Gastroesophageal sphincter (tissue), 4 donors: ENCODE results near the gene CTNNA3. TPM values are rescaled to one million over a fixed set of nuclear protein-coding genes. Genes with fewer than 3 reads are reported as not detected.

Source experiments
- ATAC-seq: fragments of 150-250 bp; one replicate; pipeline ENCODE4 v1.9.1; 2016; ENCODE audit warnings: mild to moderate bottlenecking, moderate library complexity
- H3K27ac ChIP-seq, 4 donors: fragments of 200-600 bp; sonication (generic) in 3 of 4; 1 replicate in 3 of 4; 2 replicates in 1 of 4; pipeline ENCODE4 v1.5.1; 2016 to 2019
- H3K27me3 ChIP-seq: fragments of 200-600 bp; sonication (generic); one replicate; pipeline ENCODE4 v1.5.1; 2019
- H3K36me3 ChIP-seq, 2 donors: fragments of 200-600 bp; sonication (generic); one replicate each; pipeline ENCODE4 v1.5.1; 2019; ENCODE audit warnings: control low read depth in 1 of 2
- H3K4me1 ChIP-seq, 3 donors: fragments of 200-600 bp; sonication (generic); 1 replicate in 2 of 3; 2 replicates in 1 of 3; pipeline ENCODE4 v1.5.1; 2016 to 2019; ENCODE audit warnings: control low read depth in 2 of 3
- H3K4me3 ChIP-seq, 2 donors: fragments of 200-600 bp; sonication (generic); one replicate each; pipeline ENCODE4 v1.5.1; 2019; ENCODE audit warnings: mild to moderate bottlenecking in 1 of 2, moderate library complexity in 1 of 2
- H3K9me3 ChIP-seq, 3 donors: fragments of 200-600 bp; sonication (generic); one replicate each; pipeline ENCODE4 v1.5.1; 2017 to 2019; ENCODE audit warnings: control low read depth in 2 of 3
- EP300 ChIP-seq: sonication (generic); formaldehyde crosslinking; IDR thresholded peaks from one replicate; pipeline ENCODE4 v1.6.1; 2017; ENCODE audit warnings: antibody characterized with exemption, mild to moderate bottlenecking
- POLR2A ChIP-seq, 2 donors: fragments of 450-650 bp; IDR thresholded peaks; one replicate each; pipeline ENCODE4 v1.6.1; 2017; ENCODE audit warnings: antibody characterized with exemption in 2 of 2, mild to moderate bottlenecking in 2 of 2, moderate library complexity in 1 of 2
- POLR2AphosphoS5 ChIP-seq: sonication (generic); formaldehyde crosslinking; IDR thresholded peaks from one replicate; pipeline ENCODE4 v1.6.1; 2017; ENCODE audit warnings: antibody characterized with exemption
- WGBS, 2 donors: methylation state at CpG; one replicate each; pipeline ENCODE4 v1.1.5; 2018; ENCODE audit warnings: low coverage in 1 of 2; 5-methylcytosine and 5-hydroxymethylcytosine counted together
- total RNA-seq, 4 donors: library from RNA; depleted of rRNA; stranded (reverse); fragments of >200 nt; gene quantifications; one replicate each; pipeline ENCODE4 v1.1.0, GENCODE V29; 2016
- TF ChIP-seq, protein P1 (sequence below), 4 experiments: fragments of 200-600 bp in 2 of 4; fragments of 450-650 bp in 2 of 4; sonication (generic) in 1 of 4; IDR thresholded peaks; one replicate each; pipeline ENCODE4 v1.5.1; 2017 to 2019; ENCODE audit warnings: antibody characterized with exemption in 4 of 4, mild to moderate bottlenecking in 2 of 4, moderate library complexity in 2 of 4

The CTNNA3 gene
- total RNA-seq, 4 donors from 2014 or later, result 5.1 to 22.0 (median 13.8) TPM

GRCh38 chr10:67086327-67087134, 609.5 kb downstream of the CTNNA3 start:
- peaks cover 0 to 23% (median 0%) of the 10 kb centered on the region in 3 donors for H3K4me1 ChIP-seq
- 17 to 18% methylated on average over 2 of the region's 2 CpGs for WGBS, 2 donors
- no peak for ATAC-seq
- H3K9me3 ChIP-seq, result no peaks in the 10 kb centered on the region
- no peaks in the 10 kb centered on the region for H3K27me3 ChIP-seq
- H3K36me3 ChIP-seq, result no peaks in the 10 kb centered on the region
- H3K27ac ChIP-seq, result no peak overlapping the region
- no peak overlapping the region for H3K4me3 ChIP-seq
- TF ChIP-seq, protein P1, sequence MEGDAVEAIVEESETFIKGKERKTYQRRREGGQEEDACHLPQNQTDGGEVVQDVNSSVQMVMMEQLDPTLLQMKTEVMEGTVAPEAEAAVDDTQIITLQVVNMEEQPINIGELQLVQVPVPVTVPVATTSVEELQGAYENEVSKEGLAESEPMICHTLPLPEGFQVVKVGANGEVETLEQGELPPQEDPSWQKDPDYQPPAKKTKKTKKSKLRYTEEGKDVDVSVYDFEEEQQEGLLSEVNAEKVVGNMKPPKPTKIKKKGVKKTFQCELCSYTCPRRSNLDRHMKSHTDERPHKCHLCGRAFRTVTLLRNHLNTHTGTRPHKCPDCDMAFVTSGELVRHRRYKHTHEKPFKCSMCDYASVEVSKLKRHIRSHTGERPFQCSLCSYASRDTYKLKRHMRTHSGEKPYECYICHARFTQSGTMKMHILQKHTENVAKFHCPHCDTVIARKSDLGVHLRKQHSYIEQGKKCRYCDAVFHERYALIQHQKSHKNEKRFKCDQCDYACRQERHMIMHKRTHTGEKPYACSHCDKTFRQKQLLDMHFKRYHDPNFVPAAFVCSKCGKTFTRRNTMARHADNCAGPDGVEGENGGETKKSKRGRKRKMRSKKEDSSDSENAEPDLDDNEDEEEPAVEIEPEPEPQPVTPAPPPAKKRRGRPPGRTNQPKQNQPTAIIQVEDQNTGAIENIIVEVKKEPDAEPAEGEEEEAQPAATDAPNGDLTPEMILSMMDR (IDR thresholded peaks at IDR 0.05), result no peak
- TF ChIP-seq POLR2AphosphoS5 (no peak), EP300 (no peak)

- TF ChIP-seq, protein P1 (IDR thresholded peaks at IDR 0.05), result no peak
- TF ChIP-seq POLR2A (IDR thresholded peaks at IDR 0.05) (no peak), EP300 (no peak), POLR2AphosphoS5 (no peak)
- ATAC-seq, result no peak
- H3K4me3 ChIP-seq, result no peak overlapping the region
- no peak overlapping the region for H3K27ac ChIP-seq
- H3K9me3 ChIP-seq, result no peaks in the 10 kb centered on the region
- H3K36me3 ChIP-seq, result no peaks in the 10 kb centered on the region
- H3K27me3 ChIP-seq, result no peaks in the 10 kb centered on the region
- WGBS, 2 donors, result 48 to 63% methylated on average over 4 of the region's 4 CpGs
- no peaks in the 10 kb centered on the region for H3K4me1 ChIP-seq
These were observed 616.9 kb downstream of the CTNNA3 start for GRCh38 chr10:67079126-67079525.

DNA sequence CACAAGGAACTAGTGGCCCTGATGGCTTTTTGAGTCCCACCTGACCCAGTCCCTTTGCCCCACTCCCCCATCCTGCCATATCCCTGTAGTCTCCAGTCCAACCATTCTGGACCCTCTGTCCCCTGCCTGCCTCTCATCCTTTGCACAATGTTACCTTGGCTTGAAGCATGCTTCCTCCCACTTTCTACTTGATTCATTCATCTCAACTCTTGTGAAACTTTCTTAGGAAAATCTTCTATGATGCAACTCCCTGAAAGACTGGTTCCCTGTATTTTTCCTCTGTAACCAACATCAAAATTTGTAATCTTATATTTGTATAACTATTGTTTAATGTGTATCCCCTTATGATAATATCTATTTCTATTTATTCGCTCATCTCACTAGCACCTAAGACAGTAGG, 618.6 kb downstream of the CTNNA3 start:
- H3K27ac ChIP-seq, result no peak overlapping the region
- H3K36me3 ChIP-seq, result no peaks in the 10 kb centered on the region
- WGBS, 2 donors, result 100% methylated on average over 1 of the region's 1 CpG
- no peaks in the 10 kb centered on the region for H3K4me1 ChIP-seq
- H3K4me3 ChIP-seq, result no peak overlapping the region
- H3K9me3 ChIP-seq, result no peaks in the 10 kb centered on the region
- H3K27me3 ChIP-seq, result no peaks in the 10 kb centered on the region
- ATAC-seq, result no peak
- TF ChIP-seq, protein P1 (IDR thresholded peaks at IDR 0.05), result no peak
- TF ChIP-seq POLR2AphosphoS5, result no peak
- no peak for TF ChIP-seq POLR2A (IDR thresholded peaks at IDR 0.05)
- TF ChIP-seq EP300, result no peak

DNA sequence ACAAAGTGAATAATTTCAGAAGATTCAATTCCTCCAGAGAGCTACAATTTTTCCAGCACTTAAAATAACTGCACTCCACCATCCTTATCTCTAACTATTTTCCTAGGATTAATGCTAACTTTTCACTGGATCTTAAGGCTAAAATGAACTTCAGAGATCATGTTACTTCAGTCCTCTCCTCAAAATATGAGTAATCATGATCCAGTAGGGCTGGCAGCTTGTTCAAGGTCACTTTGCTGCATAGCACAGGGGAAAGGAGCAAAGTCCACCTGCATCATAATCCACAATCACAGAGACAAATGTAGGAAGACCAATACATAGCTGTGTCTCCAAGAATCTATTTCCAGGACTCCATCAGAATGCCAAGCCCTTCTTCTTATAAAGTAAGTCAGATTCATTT, 619.9 kb downstream of the CTNNA3 start:
- H3K27me3 ChIP-seq, result no peaks in the 10 kb centered on the region
- H3K36me3 ChIP-seq, result no peaks in the 10 kb centered on the region
- no peak overlapping the region for H3K4me3 ChIP-seq
- H3K9me3 ChIP-seq, result no peaks in the 10 kb centered on the region
- no peaks in the 10 kb centered on the region for H3K4me1 ChIP-seq
- H3K27ac ChIP-seq, result no peak overlapping the region
- no peak for ATAC-seq
- TF ChIP-seq, protein P1 (IDR thresholded peaks at IDR 0.05), result no peak
- TF ChIP-seq POLR2AphosphoS5 (no peak), EP300 (no peak), POLR2A (IDR thresholded peaks at IDR 0.05) (no peak)

GRCh38 chr10:67075491-67075971, 620.5 kb downstream of the CTNNA3 start:
- Histone ChIP-seq H3K27ac (no peak overlapping the region), H3K4me1 (no peaks in the 10 kb centered on the region), H3K4me3 (no peak overlapping the region), H3K27me3 (no peaks in the 10 kb centered on the region), H3K9me3 (no peaks in the 10 kb centered on the region), H3K36me3 (no peaks in the 10 kb centered on the region)
- no peak for TF ChIP-seq EP300
- TF ChIP-seq POLR2A (IDR thresholded peaks at IDR 0.05), result no peak
- TF ChIP-seq, protein P1 (IDR thresholded peaks at IDR 0.05), result no peak
- no peak for TF ChIP-seq POLR2AphosphoS5
- no peak for ATAC-seq
- WGBS, 2 donors, result 28 to 59% methylated on average over 3 to 4 of the region's 4 CpGs
